Trophoblast cell (in vitro differentiated cells and primary cell): ENCODE results near the gene MAP1A.

ENCODE experiments used
- DNase-seq, 2 donors: peaks; one replicate each; pipeline ENCODE4 v3.0.0-alpha.2; 2016
- H2AFZ ChIP-seq: 2 replicates; pipeline ENCODE4 v1.6.1; 2013; ENCODE audit warnings: low read length, moderate library complexity, mild to moderate bottlenecking; ENCODE audit not compliant: insufficient read depth, poor library complexity
- H2AK5ac ChIP-seq: 2 replicates; pipeline ENCODE4 v1.6.1; 2013; ENCODE audit warnings: mild to moderate bottlenecking, low read length
- H2BK120ac ChIP-seq: 2 replicates; pipeline ENCODE4 v1.6.1; 2013; ENCODE audit warnings: low read length, mild to moderate bottlenecking, moderate library complexity; ENCODE audit not compliant: insufficient read depth, poor library complexity
- H2BK12ac ChIP-seq: 2 replicates; pipeline ENCODE4 v1.6.1; 2013; ENCODE audit warnings: mild to moderate bottlenecking, low read length, moderate library complexity
- H2BK5ac ChIP-seq: 2 replicates; pipeline ENCODE4 v1.6.1; 2013; ENCODE audit warnings: low read length, low read depth, moderate library complexity, mild to moderate bottlenecking; ENCODE audit not compliant: poor library complexity
- H3K14ac ChIP-seq: 2 replicates; pipeline ENCODE4 v1.6.1; 2013; ENCODE audit warnings: mild to moderate bottlenecking, low read length
- H3K18ac ChIP-seq: 2 replicates; pipeline ENCODE4 v1.6.1; 2013; ENCODE audit warnings: mild to moderate bottlenecking, low read length
- H3K23ac ChIP-seq: 2 replicates; pipeline ENCODE4 v1.6.1; 2013; ENCODE audit warnings: low read length
- H3K27ac ChIP-seq: 2 replicates; pipeline ENCODE4 v1.5.1; 2013; ENCODE audit warnings: low read depth, mild to moderate bottlenecking, inconsistent platforms, low read length, moderate library complexity
- H3K27me3 ChIP-seq: 2 replicates; pipeline ENCODE4 v1.6.1; 2013; ENCODE audit warnings: inconsistent platforms, mild to moderate bottlenecking, low read length, moderate library complexity; ENCODE audit not compliant: insufficient read depth
- H3K36me3 ChIP-seq, 2 experiments: 1 replicate in 1 of 2; 2 replicates in 1 of 2; pipeline ENCODE4 v1.6.1; 2013; ENCODE audit warnings: low read length in 2 of 2, mild to moderate bottlenecking in 2 of 2, moderate library complexity in 1 of 2; ENCODE audit not compliant: insufficient read depth in 2 of 2, control insufficient read depth in 1 of 2
- H3K4ac ChIP-seq: 2 replicates; pipeline ENCODE4 v1.6.1; 2013; ENCODE audit warnings: low read depth, mild to moderate bottlenecking, low read length, moderate library complexity
- H3K4me1 ChIP-seq, 2 experiments: 1 replicate in 1 of 2; 2 replicates in 1 of 2; pipeline ENCODE4 v1.6.1; 2013; ENCODE audit warnings: low read length in 2 of 2, mild to moderate bottlenecking in 2 of 2, moderate library complexity in 1 of 2; ENCODE audit not compliant: insufficient read depth in 2 of 2, control insufficient read depth in 1 of 2
- H3K4me2 ChIP-seq: 2 replicates; pipeline ENCODE4 v1.6.1; 2013; ENCODE audit warnings: inconsistent platforms, mild to moderate bottlenecking, low read length, moderate library complexity
- H3K4me3 ChIP-seq: 2 replicates; pipeline ENCODE4 v1.5.1; 2013; ENCODE audit warnings: mild to moderate bottlenecking, low read depth, low read length, inconsistent platforms
- H3K79me1 ChIP-seq: one replicate; pipeline ENCODE4 v1.6.1; 2013; ENCODE audit warnings: low read length
- H3K79me2 ChIP-seq: 2 replicates; pipeline ENCODE4 v1.6.1; 2013; ENCODE audit warnings: low read length, mild to moderate bottlenecking; ENCODE audit not compliant: control insufficient read depth, insufficient read depth, poor library complexity
- H3K9ac ChIP-seq: 2 replicates; pipeline ENCODE4 v1.6.1; 2013; ENCODE audit warnings: mild to moderate bottlenecking, low read length
- H3K9me3 ChIP-seq: 2 replicates; pipeline ENCODE4 v1.6.1; 2013; ENCODE audit warnings: low read depth, mild to moderate bottlenecking, control low read depth, inconsistent platforms, low read length; ENCODE audit not compliant: insufficient read depth
- H4K12ac ChIP-seq: 2 replicates; pipeline ENCODE4 v1.6.1; 2013; ENCODE audit warnings: low read depth, mild to moderate bottlenecking, low read length, moderate library complexity
- H4K8ac ChIP-seq: 2 replicates; pipeline ENCODE4 v1.6.1; 2013; ENCODE audit warnings: low read depth, mild to moderate bottlenecking, low read length, moderate library complexity
- H4K91ac ChIP-seq: one replicate; pipeline ENCODE4 v1.6.1; 2013; ENCODE audit warnings: low read depth, mild to moderate bottlenecking, low read length, moderate library complexity
- WGBS: extraction: QIAGEN DNeasy Blood & Tissue Kit; methylation state at CpG from one replicate; pipeline ENCODE4 v1.1.7; 2013; ENCODE audit warnings: missing lambda C conversion rate; ENCODE audit not compliant: insufficient read length, insufficient coverage; ENCODE audit errors: extremely low coverage; 5-methylcytosine and 5-hydroxymethylcytosine counted together

MAP1A gene

DNA sequence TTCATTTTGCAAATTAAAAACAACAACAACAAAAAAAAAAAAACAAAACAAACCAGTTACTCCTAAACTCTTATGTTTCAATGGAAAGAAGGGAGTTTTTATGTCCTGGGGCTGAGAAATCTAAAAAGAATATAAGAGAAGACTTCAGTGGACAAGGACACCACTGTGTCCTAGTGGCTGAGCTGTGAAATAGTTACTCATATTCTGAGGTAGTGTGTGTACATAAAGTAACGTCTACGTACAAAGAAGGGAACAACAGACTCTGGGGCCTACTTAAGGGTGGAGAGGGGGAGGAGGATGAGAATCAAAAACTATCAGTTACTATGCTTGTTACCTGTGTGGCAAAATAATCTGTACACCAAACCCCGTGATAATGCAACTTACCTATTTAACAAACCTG, 18.4 kb upstream of the MAP1A start:
- Histone ChIP-seq H3K18ac (no peak overlapping the region), H3K36me3 (no peaks in the 10 kb centered on the region), H3K4me3 (no peak overlapping the region), H3K9me3 (no peaks in the 10 kb centered on the region), H2BK5ac (no peak overlapping the region), H3K4me2 (no peak overlapping the region), H3K14ac (no peak overlapping the region), H4K12ac (no peak overlapping the region), H3K4me1 (no peaks in the 10 kb centered on the region), H2AFZ (no peak overlapping the region), H3K23ac (no peak overlapping the region), H4K8ac (no peak overlapping the region), H2BK120ac (no peak overlapping the region), H3K9ac (no peak overlapping the region), H3K79me2 (no peaks in the 10 kb centered on the region), H3K27me3 (no peaks in the 10 kb centered on the region), H4K91ac (no peak overlapping the region), H3K27ac (no peak overlapping the region), H2AK5ac (no peak overlapping the region), H3K79me1 (no peaks in the 10 kb centered on the region), H2BK12ac (no peak overlapping the region), H3K4ac (no peak overlapping the region)
- WGBS = no CpG with 5 or more reads among the region's 3 CpGs
- DNase-seq = no peak

- no CpG with 5 or more reads among the region's 1 CpG for WGBS
- H2BK12ac ChIP-seq = no peak overlapping the region
Measured at GRCh38 chr15:43499635-43500034, 17.8 kb upstream of the MAP1A start.

GRCh38 chr15:43505738-43506137, 11.7 kb upstream of the MAP1A start:
- Histone ChIP-seq H2BK120ac (no peak overlapping the region), H4K12ac (no peak overlapping the region), H3K18ac (no peak overlapping the region), H3K9ac (no peak overlapping the region), H3K9me3 (no peaks in the 10 kb centered on the region), H3K79me1 (no peaks in the 10 kb centered on the region), H2BK12ac (no peak overlapping the region), H2BK5ac (no peak overlapping the region), H3K36me3 (no peaks in the 10 kb centered on the region), H2AFZ (no peak overlapping the region), H3K23ac (no peak overlapping the region), H3K27ac (no peak overlapping the region), H2AK5ac (no peak overlapping the region), H3K4me3 (no peak overlapping the region), H3K14ac (no peak overlapping the region), H4K91ac (no peak overlapping the region), H3K4ac (no peak overlapping the region), H3K4me1 (no peaks in the 10 kb centered on the region), H3K4me2 (no peak overlapping the region), H3K79me2 (no peaks in the 10 kb centered on the region), H4K8ac (no peak overlapping the region), H3K27me3 (no peaks in the 10 kb centered on the region)
- DNase-seq = no peak
- no CpG with 5 or more reads among the region's 1 CpG for WGBS

More at GRCh38 chr15:43499635-43500034, 17.8 kb upstream of the MAP1A start:
- Histone ChIP-seq H3K27ac (no peak overlapping the region), H3K4ac (no peak overlapping the region), H4K91ac (no peak overlapping the region), H3K79me2 (no peaks in the 10 kb centered on the region), H2AK5ac (no peak overlapping the region), H3K36me3 (no peaks in the 10 kb centered on the region), H2BK120ac (no peak overlapping the region), H3K9ac (no peak overlapping the region), H3K79me1 (no peaks in the 10 kb centered on the region), H4K8ac (no peak overlapping the region), H3K4me3 (no peak overlapping the region), H3K27me3 (no peaks in the 10 kb centered on the region), H4K12ac (no peak overlapping the region), H3K23ac (no peak overlapping the region), H3K9me3 (no peaks in the 10 kb centered on the region), H2AFZ (no peak overlapping the region), H2BK5ac (no peak overlapping the region), H3K4me2 (no peak overlapping the region), H3K14ac (no peak overlapping the region), H3K18ac (no peak overlapping the region), H3K4me1 (no peaks in the 10 kb centered on the region)
- no peak for DNase-seq

- H2AK5ac ChIP-seq = no peak overlapping the region
- peaks cover 2 to 5% of the 10 kb centered on the region in 2 experiments for H3K4me1 ChIP-seq
- H3K9me3 ChIP-seq = peaks cover 1% of the 10 kb centered on the region
- no CpG with 5 or more reads among the region's 1 CpG for WGBS
- H3K79me2 ChIP-seq = no peaks in the 10 kb centered on the region
- no peak overlapping the region for H3K27ac ChIP-seq
- no peak overlapping the region for H2BK12ac ChIP-seq
- no peak overlapping the region for H2AFZ ChIP-seq
- no peaks in the 10 kb centered on the region for H3K79me1 ChIP-seq
- no peak overlapping the region for H4K8ac ChIP-seq
- no peak overlapping the region for H3K23ac ChIP-seq
- no peak overlapping the region for H3K4me3 ChIP-seq
- H3K18ac ChIP-seq = no peak overlapping the region
- no peak overlapping the region for H2BK120ac ChIP-seq
- no peak overlapping the region for H3K4ac ChIP-seq
- H3K4me2 ChIP-seq = no peak overlapping the region
- H4K12ac ChIP-seq = no peak overlapping the region
- H3K9ac ChIP-seq = no peak overlapping the region
- no peaks in the 10 kb centered on the region for H3K36me3 ChIP-seq
- H2BK5ac ChIP-seq = no peak overlapping the region
- no peak overlapping the region for H4K91ac ChIP-seq
- DNase-seq = no peak
- no peak overlapping the region for H3K14ac ChIP-seq
- H3K27me3 ChIP-seq = no peaks in the 10 kb centered on the region
Measured at GRCh38 chr15:43508421-43508820, 9.0 kb upstream of the MAP1A start.
